HG03060 (cell line): Measurements from ENCODE around the gene PLEKHH3.

Experiments used
- ATAC-seq: cut with Tn5 transposase; IDR thresholded peaks from one replicate; pipeline ENCODE4 v1.9.1; 2021; ENCODE audit warnings: low read depth, moderate number of reproducible peaks; ENCODE audit not compliant: unreplicated experiment

Gene PLEKHH3

GRCh38 chr17:42687707-42688320, 11.0 kb upstream of the PLEKHH3 start:
- ATAC-seq, result no peak

- no peak for ATAC-seq
These were observed 9.8 kb upstream of the PLEKHH3 start for GRCh38 chr17:42686520-42687128.

GRCh38 chr17:42685831-42686230, 9.0 kb upstream of the PLEKHH3 start:
- ATAC-seq, result no peak

GRCh38 chr17:42684929-42685556, 8.2 kb upstream of the PLEKHH3 start:
- no peak for ATAC-seq

GRCh38 chr17:42683407-42684034, 6.7 kb upstream of the PLEKHH3 start:
- ATAC-seq, result no peak

GRCh38 chr17:42682722-42683403, 6.1 kb upstream of the PLEKHH3 start:
- ATAC-seq, result no peak

GRCh38 chr17:42681976-42682721, 5.4 kb upstream of the PLEKHH3 start, which contains the start of gene CNTNAP1:
Gene CNTNAP1 (plus strand): TSS chr17:42682531. CDS start chr17:42682830, 299 bp downstream.
- no peak for ATAC-seq

- ATAC-seq, result no peak
These were observed 3.6 kb upstream of the PLEKHH3 start for GRCh38 chr17:42680331-42680808.

GRCh38 chr17:42679492-42680330, 2.9 kb upstream of the PLEKHH3 start:
- no peak for ATAC-seq

- no peak for ATAC-seq
These were observed 2.2 kb upstream of the PLEKHH3 start for GRCh38 chr17:42678951-42679491.

- ATAC-seq, result no peak
These were observed 1.4 kb upstream of the PLEKHH3 start for GRCh38 chr17:42677921-42678781.

GRCh38 chr17:42677012-42677857, 441 bp upstream of the PLEKHH3 start:
- peak; percentile 49 for ATAC-seq

GRCh38 chr17:42675965-42676423, 800 bp downstream of the PLEKHH3 start:
- ATAC-seq, result no peak

GRCh38 chr17:42675348-42675964, 1.3 kb downstream of the PLEKHH3 start:
- no peak for ATAC-seq

- ATAC-seq, result no peak
These were observed 1.9 kb downstream of the PLEKHH3 start for GRCh38 chr17:42674755-42675347.
